GM23248 (cell line): ENCODE measurements around the gene FAM50B. TPM values are rescaled to one million over a fixed set of nuclear protein-coding genes. Genes with fewer than 3 reads are reported as not detected.

Experiments used
- DNase-seq: peaks from one replicate; pipeline ENCODE4 v3.0.0-alpha.2; 2015
- H2AFZ ChIP-seq: fragments of 200-600 bp; sonication (generic); 2 replicates; pipeline ENCODE4 v1.6.1; 2016; ENCODE audit warnings: antibody characterized with exemption
- H3F3A ChIP-seq: fragments of 200-600 bp; sonication (generic); 2 replicates; pipeline ENCODE4 v1.6.1; 2016; ENCODE audit warnings: mild to moderate bottlenecking, antibody characterized with exemption, mixed run types; ENCODE audit not compliant: insufficient read depth
- H3K27ac ChIP-seq: fragments of 200-600 bp; sonication (generic); 2 replicates; pipeline ENCODE4 v1.5.1; 2016; ENCODE audit warnings: mild to moderate bottlenecking
- H3K27me3 ChIP-seq: fragments of 200-600 bp; sonication (generic); replicated peaks from 2 replicates; pipeline ENCODE4 v1.6.1; 2016; ENCODE audit warnings: mild to moderate bottlenecking; ENCODE audit not compliant: insufficient read depth
- H3K36me3 ChIP-seq: fragments of 200-600 bp; sonication (generic); 2 replicates; pipeline ENCODE4 v1.6.1; 2016; ENCODE audit warnings: low read depth, mild to moderate bottlenecking
- H3K4me1 ChIP-seq: fragments of 200-600 bp; sonication (generic); 2 replicates; pipeline ENCODE4 v1.6.1; 2016; ENCODE audit warnings: mild to moderate bottlenecking; ENCODE audit not compliant: insufficient read depth
- H3K4me2 ChIP-seq: fragments of 200-600 bp; sonication (generic); one replicate; pipeline ENCODE4 v1.6.1; 2016; ENCODE audit warnings: mild to moderate bottlenecking; ENCODE audit not compliant: unreplicated experiment
- H3K4me3 ChIP-seq: fragments of 200-600 bp; sonication (generic); 2 replicates; pipeline ENCODE4 v1.5.1; 2016; ENCODE audit warnings: mild to moderate bottlenecking
- H3K79me2 ChIP-seq: fragments of 200-600 bp; sonication (generic); 2 replicates; pipeline ENCODE4 v1.6.1; 2016; ENCODE audit warnings: mild to moderate bottlenecking; ENCODE audit not compliant: insufficient read depth
- H3K9ac ChIP-seq: fragments of 200-600 bp; sonication (generic); 2 replicates; pipeline ENCODE4 v1.6.1; 2016; ENCODE audit warnings: mild to moderate bottlenecking
- H3K9me2 ChIP-seq: fragments of 200-600 bp; sonication (generic); 2 replicates; pipeline ENCODE4 v1.6.1; 2016; ENCODE audit warnings: mixed run types, mild to moderate bottlenecking, moderate library complexity; ENCODE audit not compliant: insufficient read depth
- H3K9me3 ChIP-seq: fragments of 200-600 bp; sonication (generic); one replicate; pipeline ENCODE4 v1.6.1; 2017; ENCODE audit warnings: low read depth
- H4K20me1 ChIP-seq: fragments of 200-600 bp; sonication (generic); 2 replicates; pipeline ENCODE4 v1.6.0; 2016; ENCODE audit not compliant: insufficient read depth
- EZH2 ChIP-seq: fragments of 200-600 bp; sonication (generic); IDR thresholded peaks from 2 replicates; pipeline ENCODE4 v1.6.1; 2018; ENCODE audit warnings: antibody characterized with exemption, mild to moderate bottlenecking; ENCODE audit not compliant: insufficient read depth, poor library complexity, severe bottlenecking
- EZH2phosphoT487 ChIP-seq: fragments of 200-600 bp; sonication (generic); IDR thresholded peaks from 2 replicates; pipeline ENCODE4 v1.6.1; 2018; ENCODE audit warnings: antibody characterized with exemption, moderate library complexity, mild to moderate bottlenecking, low read depth; ENCODE audit not compliant: insufficient read depth
- WGBS, 2 experiments: methylation state at CpG; one replicate each; pipeline ENCODE4 v1.1.6; 2015 to 2017; ENCODE audit warnings: low lambda C conversion rate in 2 of 2, low coverage in 1 of 2; ENCODE audit errors: missing lambda C conversion rate in 2 of 2; 5-methylcytosine and 5-hydroxymethylcytosine counted together
- in situ Hi-C: fragments of 300-500 bp; cut with MboI; formaldehyde crosslinking; loops from 2 replicates; pipeline ENCODE4 v1.15.0; 2020
- polyA plus RNA-seq: library from polyadenylated mRNA; unstranded; fragments of >200 nt; fragmentation: Nextera tagmentation; extraction: Ambion mirVana; gene quantifications from 2 replicates; pipeline ENCODE4 v1.2.1, GENCODE V29; 2016
- total RNA-seq: library from RNA; depleted of rRNA; stranded (reverse); fragments of >200 nt; shearing (Covaris generic); gene quantifications from 2 replicates; pipeline ENCODE4 v1.2.3, GENCODE V29; 2014

Gene FAM50B
- total and polyA plus RNA-seq, 2 experiments from 2014 or later: 7.6 to 12.1 TPM

DNA sequence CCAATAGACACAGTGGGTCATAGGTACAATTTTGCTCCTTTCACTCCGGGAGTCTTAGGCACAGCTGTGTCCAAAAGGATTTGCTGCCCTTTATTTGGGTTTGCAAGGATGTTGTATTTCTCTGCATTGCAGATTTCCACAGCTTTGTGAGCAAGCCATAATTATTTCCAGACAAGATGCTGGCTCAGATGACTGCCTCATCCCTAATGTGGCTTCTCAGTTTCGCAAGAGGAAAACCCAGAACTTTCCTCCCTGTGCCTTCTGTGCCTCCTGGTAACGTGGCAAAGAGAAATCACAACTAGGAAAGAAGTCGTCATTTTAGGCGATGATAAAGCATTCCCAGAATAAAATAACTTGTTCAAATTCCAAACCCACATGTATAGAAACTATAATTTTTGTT is 33.7 kb downstream of the FAM50B start:
- Histone ChIP-seq H3K9me2 (no peaks in the 10 kb centered on the region), H3K4me3 (0 out of 2 replicates have a peak overlapping the region, but pooled peaks have one; percentile 9), H3K79me2 (no peaks in the 10 kb centered on the region), H3K9me3 (no peaks in the 10 kb centered on the region), H3K4me1 (peaks cover 23% of the 10 kb centered on the region), H4K20me1 (no peaks in the 10 kb centered on the region), H3K4me2 (peak overlapping the region; percentile 70), H3K27ac (peak overlapping the region; percentile 96), H3K9ac (peak overlapping the region; percentile 68), H2AFZ (no peak overlapping the region), H3F3A (peaks cover 31% of the 10 kb centered on the region), H3K36me3 (no peaks in the 10 kb centered on the region), H3K27me3 (no peaks in the 10 kb centered on the region)
- TF ChIP-seq EZH2 (no peak), EZH2phosphoT487 (no peak)
- in situ Hi-C loops: loop anchor here (10.0 kb wide), 1 partner anchor 138 kb away; no protein-coding TSS in a partner anchor
- WGBS, 2 experiments: 0% methylated on average over 5 of the region's 5 CpGs
- DNase-seq: peak; percentile 96

DNA sequence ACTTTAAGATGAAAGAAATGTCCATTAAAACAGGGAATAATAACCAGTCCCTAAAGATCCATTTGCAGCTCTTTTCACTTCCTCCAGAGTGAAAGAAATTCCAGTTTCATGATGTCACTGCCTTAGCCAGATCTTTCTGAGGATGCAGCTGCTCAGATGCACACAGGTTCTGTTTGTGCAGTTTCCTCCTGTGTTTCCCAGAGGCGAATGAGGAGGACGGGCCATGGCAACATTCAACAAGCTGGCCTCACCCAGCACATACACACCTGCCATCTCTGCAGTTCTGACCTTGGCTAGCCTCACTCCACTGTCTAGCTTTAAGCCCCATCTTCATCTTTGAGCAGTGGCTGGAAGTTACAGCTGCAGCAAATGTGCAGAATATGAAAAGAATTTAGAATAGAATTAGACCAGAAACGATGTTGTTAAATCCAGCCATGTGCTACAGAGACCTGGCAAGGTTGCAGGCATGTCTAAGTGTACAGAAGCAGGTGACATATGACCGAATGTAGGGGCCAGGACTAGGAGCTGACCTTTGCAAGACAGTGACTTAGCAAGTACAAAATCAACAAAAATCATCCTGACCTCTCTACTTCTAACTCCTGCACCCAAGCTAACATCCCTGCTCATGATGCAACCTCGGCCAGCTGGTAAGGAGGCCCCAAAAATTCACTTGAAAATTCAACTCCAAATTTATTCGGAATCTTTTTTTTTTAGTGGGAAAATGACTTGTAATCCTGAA is 35.0 kb downstream of the FAM50B start:
- Histone ChIP-seq H3K9me2 (no peaks in the 10 kb centered on the region), H3K79me2 (no peaks in the 10 kb centered on the region), H3K27ac (peak overlapping the region; percentile 96), H4K20me1 (no peaks in the 10 kb centered on the region), H3K4me1 (peaks cover 32% of the 10 kb centered on the region), H3K9ac (peak overlapping the region; percentile 68; the same call in 1 of the 2 replicates), H3K27me3 (no peaks in the 10 kb centered on the region), H2AFZ (0 out of 2 replicates have a peak overlapping the region, but pooled peaks have one; percentile 12), H3K4me2 (peak overlapping the region; percentile 70), H3K9me3 (no peaks in the 10 kb centered on the region), H3F3A (peaks cover 31% of the 10 kb centered on the region), H3K4me3 (no peak overlapping the region), H3K36me3 (no peaks in the 10 kb centered on the region)
- TF ChIP-seq EZH2 (no peak), EZH2phosphoT487 (no peak)
- DNase-seq: peak; percentile 80
- WGBS, 2 experiments: 22 to 23% methylated on average over 6 of the region's 6 CpGs
- in situ Hi-C loops: loop anchor here (10.0 kb wide), 1 partner anchor 139 kb away; no protein-coding TSS in a partner anchor

DNA sequence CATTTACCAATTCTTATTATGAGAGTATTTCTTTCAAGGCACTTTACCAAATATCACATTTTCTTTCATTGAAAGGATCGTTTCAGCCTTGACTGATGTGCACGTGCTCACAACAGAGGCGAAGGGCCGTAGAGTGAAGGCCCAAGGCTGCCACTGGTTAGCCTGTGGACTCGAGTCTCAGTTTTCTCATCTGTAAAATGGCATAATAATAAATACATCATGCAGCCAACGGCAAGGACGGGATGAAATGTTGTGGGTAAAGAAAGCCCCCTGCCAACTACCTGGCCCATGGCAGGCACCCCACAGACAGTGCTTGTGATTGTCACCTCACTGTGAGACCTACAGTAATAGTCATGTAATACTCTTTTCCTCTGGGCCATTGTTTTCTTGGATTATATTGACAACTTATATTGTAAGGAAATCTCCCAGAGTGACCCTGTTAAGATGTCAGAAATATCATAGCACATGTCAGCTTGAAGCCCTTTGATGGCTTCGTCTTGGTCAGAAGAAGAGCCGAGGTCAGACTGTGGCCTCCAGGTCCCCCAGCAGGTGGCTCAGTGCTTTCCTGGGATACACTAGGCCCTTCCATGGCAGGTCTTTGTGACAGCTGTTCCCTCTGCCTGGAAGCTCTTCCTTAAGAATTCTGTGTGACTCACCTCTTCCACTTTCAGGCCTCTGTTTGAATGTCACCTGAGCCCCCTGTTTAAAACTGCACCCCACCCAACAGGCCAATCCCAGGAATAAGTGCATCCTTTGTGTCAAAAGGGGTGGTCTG is 36.3 kb downstream of the FAM50B start:
- no peak overlapping the region for H3K4me3 ChIP-seq
- no peak overlapping the region for H3K4me2 ChIP-seq
- H3K79me2 ChIP-seq: no peaks in the 10 kb centered on the region
- TF ChIP-seq EZH2 (no peak), EZH2phosphoT487 (no peak)
- in situ Hi-C loops: loop anchor here (10.0 kb wide), 1 partner anchor 141 kb away; no protein-coding TSS in a partner anchor
- H3K9me3 ChIP-seq: no peaks in the 10 kb centered on the region
- H3K4me1 ChIP-seq: peaks cover 32% of the 10 kb centered on the region
- no peak overlapping the region for H3K9ac ChIP-seq
- no peaks in the 10 kb centered on the region for H3K27me3 ChIP-seq
- WGBS, 2 experiments: 93 to 96% methylated on average over 9 of the region's 9 CpGs
- H3K36me3 ChIP-seq: no peaks in the 10 kb centered on the region
- DNase-seq: peak; percentile 33
- H4K20me1 ChIP-seq: no peaks in the 10 kb centered on the region
- H2AFZ ChIP-seq: no peak overlapping the region
- H3K27ac ChIP-seq: no peak overlapping the region
- peaks cover 31% of the 10 kb centered on the region for H3F3A ChIP-seq
- H3K9me2 ChIP-seq: no peaks in the 10 kb centered on the region

DNA sequence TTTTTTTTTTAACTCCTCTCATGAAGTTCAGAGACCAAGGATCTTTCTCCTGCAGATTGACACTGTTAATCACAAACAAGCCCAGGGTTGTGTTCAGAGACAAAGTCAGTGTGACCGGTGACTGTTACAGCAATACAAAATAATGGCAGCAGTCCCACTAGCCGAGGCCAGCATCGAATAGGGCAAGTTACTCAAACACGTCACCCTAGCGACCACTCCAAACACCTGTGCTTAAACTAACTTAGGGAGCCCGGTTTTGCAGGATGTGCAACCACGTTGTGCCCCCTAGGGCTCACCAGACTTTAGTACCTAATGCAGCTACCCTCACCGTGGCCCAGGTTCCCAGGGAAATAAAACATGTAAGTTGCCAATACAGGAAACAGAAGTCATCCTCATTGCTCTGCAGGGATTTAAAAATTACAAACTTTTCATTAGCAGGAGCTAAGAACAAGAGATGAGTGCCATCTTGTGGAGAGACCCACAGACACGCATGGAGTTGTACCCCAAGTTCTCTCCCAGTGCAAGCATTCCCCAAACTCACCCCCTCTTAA is 38.1 kb downstream of the FAM50B start:
- in situ Hi-C loops: loop anchor here (10.0 kb wide), 1 partner anchor 142 kb away; no protein-coding TSS in a partner anchor
- H3K9me3 ChIP-seq: no peaks in the 10 kb centered on the region
- peak; percentile 72 for DNase-seq
- no peaks in the 10 kb centered on the region for H3K79me2 ChIP-seq
- no peaks in the 10 kb centered on the region for H3K36me3 ChIP-seq
- no peak overlapping the region for H3K9ac ChIP-seq
- no peak overlapping the region for H3K4me2 ChIP-seq
- WGBS, 2 experiments: 41% methylated on average over 9 of the region's 9 CpGs
- H3K27me3 ChIP-seq: no peaks in the 10 kb centered on the region
- H4K20me1 ChIP-seq: no peaks in the 10 kb centered on the region
- peaks cover 26% of the 10 kb centered on the region for H3F3A ChIP-seq
- no peak overlapping the region for H2AFZ ChIP-seq
- no peaks in the 10 kb centered on the region for H3K9me2 ChIP-seq
- TF ChIP-seq EZH2phosphoT487 (no peak), EZH2 (no peak)
- H3K27ac ChIP-seq: no peak overlapping the region
- no peak overlapping the region for H3K4me3 ChIP-seq
- H3K4me1 ChIP-seq: peaks cover 30% of the 10 kb centered on the region
